A549 (cell line): Measurements from ENCODE around the gene AFG1L. TPM values are rescaled to one million over a fixed set of nuclear protein-coding genes. Genes with fewer than 3 reads are reported as not detected.

Experiments used
- ATAC-seq, 2 experiments: fragments of 200-7000 bp in 1 of 2; fragments of >200 bp in 1 of 2; cut with Nextera tagmentation in 1 of 2; cut with Tn5 transposase in 1 of 2; 3 replicates each; pipeline versions ENCODE4 v1.8.0 to v1.9.1; 2018 to 2020; ENCODE audit warnings: mild to moderate bottlenecking in 1 of 2, moderate library complexity in 1 of 2
- CTCF ChIA-PET: fragments of 300-600 bp; sonication (Branson Sonifier 250); formaldehyde crosslinking; extraction: SDS; loops from one replicate; lab custom pipeline; 2021; ENCODE audit warnings: antibody characterized with exemption, inconsistent platforms; lab: Yijun Ruan, JAX
- POLR2A ChIA-PET: fragments of 350-600 bp; formaldehyde crosslinking; extraction: SDS; loops from one replicate; lab custom pipeline; 2021; ENCODE audit warnings: antibody characterized with exemption, inconsistent platforms; lab: Yijun Ruan, JAX
- DNase-seq, 2 experiments: peaks; one replicate each; pipeline versions ENCODE4 v3.0.0 to v3.0.0-alpha.2; 2011 to 2016; ENCODE audit warnings: low read depth in 1 of 2, low spot score in 1 of 2
- FAIRE-seq: peaks from 2 replicates; lab custom pipeline; 2011; peaks lifted over from hg19 to GRCh38; lab: Jason Lieb, UNC
- H3K27ac ChIP-seq, 2 experiments: fragments of >200 bp; sonication (Bioruptor Twin); formaldehyde crosslinking; 3 replicates each; pipeline ENCODE4 v1.5.1; 2016 to 2017
- H3K4me1 ChIP-seq: fragments of >200 bp; sonication (Bioruptor Twin); formaldehyde crosslinking; 3 replicates; pipeline ENCODE4 v1.6.1; 2016
- H3K4me2 ChIP-seq: fragments of >200 bp; sonication (Bioruptor Twin); formaldehyde crosslinking; 3 replicates; pipeline ENCODE4 v1.6.1; 2016
- H3K4me3 ChIP-seq: fragments of >200 bp; sonication (Bioruptor Twin); formaldehyde crosslinking; 3 replicates; pipeline ENCODE4 v1.5.1; 2016
- H3K9me3 ChIP-seq: fragments of >200 bp; sonication (Bioruptor Twin); formaldehyde crosslinking; 3 replicates; pipeline ENCODE4 v1.6.1; 2016
- BHLHE40 ChIP-seq: IDR thresholded peaks from 2 replicates; pipeline ENCODE4 v1.6.1; 2012; ENCODE audit warnings: low read depth, low read length, inconsistent platforms
- CBX8 ChIP-seq: fragments of 200-600 bp; sonication (generic); IDR thresholded peaks from 2 replicates; pipeline ENCODE4 v1.6.1; 2016
- CHD4 ChIP-seq: fragments of 200-600 bp; sonication (generic); IDR thresholded peaks from 2 replicates; pipeline ENCODE4 v1.6.1; 2016; ENCODE audit warnings: antibody characterized with exemption, mild to moderate bottlenecking, borderline replicate concordance
- FOSL2 ChIP-seq, 2 experiments: fragments of 450-650 bp in 1 of 2; fragments of >200 bp in 1 of 2; sonication (Bioruptor Twin) in 1 of 2; formaldehyde crosslinking; IDR thresholded peaks; 2 replicates each; pipeline versions ENCODE4 v1.5.0 to v1.6.1; 2016 to 2020; ENCODE audit warnings: mild to moderate bottlenecking in 1 of 2, moderate library complexity in 1 of 2
- HEYL ChIP-seq: fragments of 250-450 bp; sonication (Bioruptor Pico); IDR thresholded peaks from 2 replicates; pipeline ENCODE4 v1.8.0; 2021; ENCODE audit warnings: mild to moderate bottlenecking, moderate library complexity
- HOXB13 ChIP-seq: fragments of 250-450 bp; sonication (Bioruptor Pico); IDR thresholded peaks from 2 replicates; pipeline ENCODE4 v1.5.0; 2020; ENCODE audit warnings: low read depth, mild to moderate bottlenecking, moderate library complexity
- KDM1A ChIP-seq: fragments of 200-600 bp; sonication (generic); IDR thresholded peaks from 2 replicates; pipeline ENCODE4 v1.6.1; 2016; ENCODE audit warnings: low read depth, mild to moderate bottlenecking
- MAFK ChIP-seq: fragments of 450-650 bp; IDR thresholded peaks from 2 replicates; pipeline ENCODE4 v1.6.1; 2014; ENCODE audit not compliant: partially characterized antibody
- MAZ ChIP-seq: fragments of 150-350 bp; IDR thresholded peaks from 2 replicates; pipeline ENCODE4 v1.6.1; 2014; ENCODE audit warnings: antibody characterized with exemption, low read depth, low read length, borderline replicate concordance
- NFE2L2 ChIP-seq: fragments of 150-350 bp; conservative IDR thresholded peaks from 2 replicates; pipeline ENCODE4 v1.6.1; 2014; ENCODE audit warnings: low read length
- PHF8 ChIP-seq: fragments of 200-600 bp; sonication (generic); IDR thresholded peaks from 2 replicates; pipeline ENCODE4 v1.6.1; 2016; ENCODE audit warnings: low read depth, mild to moderate bottlenecking, antibody characterized with exemption, moderate library complexity, borderline replicate concordance
- RAD21 ChIP-seq, 2 experiments: fragments of >200 bp in 1 of 2; sonication (Bioruptor Twin) in 1 of 2; formaldehyde crosslinking in 1 of 2; IDR thresholded peaks in 1 of 2; conservative IDR thresholded peaks in 1 of 2; 2 replicates in 1 of 2; 3 replicates in 1 of 2; pipeline ENCODE4 v1.6.1; 2012 to 2018; ENCODE audit warnings: inconsistent platforms in 1 of 2
- RCOR1 ChIP-seq: fragments of 150-350 bp; IDR thresholded peaks from 2 replicates; pipeline ENCODE4 v1.6.1; 2014; ENCODE audit warnings: antibody characterized with exemption, low read length, low read depth
- RFX5 ChIP-seq: fragments of 450-650 bp; IDR thresholded peaks from 2 replicates; pipeline ENCODE4 v1.7.1; 2014; ENCODE audit warnings: antibody characterized with exemption, mild to moderate bottlenecking, moderate library complexity
- RNF2 ChIP-seq: fragments of 200-600 bp; sonication (generic); IDR thresholded peaks from 2 replicates; pipeline ENCODE4 v1.6.1; 2016; ENCODE audit warnings: low read depth, mild to moderate bottlenecking, antibody characterized with exemption, moderate library complexity, borderline replicate concordance
- SMC3 ChIP-seq: fragments of >200 bp; sonication (Bioruptor Twin); formaldehyde crosslinking; IDR thresholded peaks from 3 replicates; pipeline ENCODE4 v1.6.1; 2018; ENCODE audit warnings: inconsistent platforms
- TFCP2L1 ChIP-seq: fragments of 250-450 bp; sonication (Bioruptor Pico); IDR thresholded peaks from 2 replicates; pipeline ENCODE4 v1.5.0; 2021; ENCODE audit warnings: mild to moderate bottlenecking
- ZFP36 ChIP-seq: fragments of 450-650 bp; IDR thresholded peaks from 2 replicates; pipeline ENCODE4 v1.6.1; 2014; ENCODE audit warnings: borderline replicate concordance; ENCODE audit not compliant: partially characterized antibody
- ZNF302 ChIP-seq: fragments of 250-450 bp; sonication (Bioruptor Pico); IDR thresholded peaks from 2 replicates; pipeline ENCODE4 v1.9.0; 2021; ENCODE audit warnings: inconsistent platforms, mild to moderate bottlenecking, moderate library complexity
- ZSCAN20 ChIP-seq: fragments of 250-450 bp; sonication (Bioruptor Pico); IDR thresholded peaks from 2 replicates; pipeline ENCODE4 v1.8.0; 2022; ENCODE audit warnings: mild to moderate bottlenecking, moderate library complexity
- WGBS: methylation state at CpG from one replicate; pipeline ENCODE4 v1.1.6; 2017; ENCODE audit errors: missing lambda C conversion rate; 5-methylcytosine and 5-hydroxymethylcytosine counted together
- polyA plus RNA-seq, 4 experiments: library from polyadenylated mRNA; depleted of rRNA in 3 of 4; stranded (reverse); fragments of >200 nt; fragmentation: RNase III in 1 of 4; extraction: RNeasy Plus Mini Kit Qiagen cat#74134 plus additional on column Dnase treatment in 1 of 4; gene quantifications; 2 replicates in 3 of 4; 3 replicates in 1 of 4; pipeline ENCODE4 v1.2.3, GENCODE V29; 2011 to 2017
- TF ChIP-seq, protein P1 (sequence below): fragments of 450-650 bp; IDR thresholded peaks from 2 replicates; pipeline ENCODE4 v1.6.1; 2014; ENCODE audit warnings: antibody characterized with exemption
- TF ChIP-seq, protein P2 (sequence below): fragments of 200-600 bp; sonication (generic); IDR thresholded peaks from 2 replicates; pipeline ENCODE4 v1.6.1; 2016; ENCODE audit warnings: antibody characterized with exemption, mild to moderate bottlenecking, moderate library complexity
- TF ChIP-seq, protein P3 (sequence below): IDR thresholded peaks from 2 replicates; pipeline ENCODE4 v1.6.1; 2012
- TF ChIP-seq, protein P4 (sequence below): fragments of 250-450 bp; sonication (Bioruptor Pico); IDR thresholded peaks from 2 replicates; pipeline ENCODE4 v1.5.0; 2020; ENCODE audit warnings: low read depth, mild to moderate bottlenecking, moderate library complexity
- TF ChIP-seq, protein P5 (sequence below): fragments of >200 bp; sonication (Bioruptor Twin); formaldehyde crosslinking; IDR thresholded peaks from 2 replicates; pipeline ENCODE4 v1.6.1; 2016
- TF ChIP-seq, protein P6 (sequence below): IDR thresholded peaks from 2 replicates; pipeline ENCODE4 v1.6.1; 2012

Gene AFG1L
- polyA plus RNA-seq, 2 of the 4 experiments (the other 2 are of a cell fraction): 1.3 to 2.3 TPM

DNA sequence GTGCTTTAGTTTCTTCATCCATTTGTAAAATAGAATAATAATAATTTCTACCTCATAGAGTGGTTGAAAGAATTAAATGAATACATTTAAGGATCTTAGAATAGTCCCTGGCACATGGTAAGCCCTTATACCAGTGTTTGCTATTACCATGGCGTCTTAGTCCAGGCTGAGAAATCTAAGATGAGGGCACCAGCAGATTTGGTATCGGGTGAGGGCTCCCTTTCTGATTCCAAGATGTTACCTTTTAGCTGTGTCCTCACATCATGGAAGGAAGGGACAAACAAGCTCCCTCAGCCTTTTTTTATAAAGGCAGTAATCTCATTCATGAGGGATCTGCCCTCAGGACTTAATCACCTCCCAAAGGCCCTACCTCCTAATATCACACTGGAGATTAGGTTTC lies 141.9 kb downstream of the AFG1L start:
- H3K9me3 ChIP-seq: no peaks in the 10 kb centered on the region
- FAIRE-seq: no peak
- H3K4me2 ChIP-seq: no peak overlapping the region
- H3K27ac ChIP-seq: no peak overlapping the region
- no peak for TF ChIP-seq FOSL2 (IDR thresholded peaks at IDR 0.05)
- no peak for TF ChIP-seq FOSL2 (CRISPR knock-in tag; IDR thresholded peaks at IDR 0.05)
- TF ChIP-seq, protein P1, sequence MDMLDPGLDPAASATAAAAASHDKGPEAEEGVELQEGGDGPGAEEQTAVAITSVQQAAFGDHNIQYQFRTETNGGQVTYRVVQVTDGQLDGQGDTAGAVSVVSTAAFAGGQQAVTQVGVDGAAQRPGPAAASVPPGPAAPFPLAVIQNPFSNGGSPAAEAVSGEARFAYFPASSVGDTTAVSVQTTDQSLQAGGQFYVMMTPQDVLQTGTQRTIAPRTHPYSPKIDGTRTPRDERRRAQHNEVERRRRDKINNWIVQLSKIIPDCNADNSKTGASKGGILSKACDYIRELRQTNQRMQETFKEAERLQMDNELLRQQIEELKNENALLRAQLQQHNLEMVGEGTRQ: no peak
- no peak for TF ChIP-seq RNF2
- TF ChIP-seq, protein P2, sequence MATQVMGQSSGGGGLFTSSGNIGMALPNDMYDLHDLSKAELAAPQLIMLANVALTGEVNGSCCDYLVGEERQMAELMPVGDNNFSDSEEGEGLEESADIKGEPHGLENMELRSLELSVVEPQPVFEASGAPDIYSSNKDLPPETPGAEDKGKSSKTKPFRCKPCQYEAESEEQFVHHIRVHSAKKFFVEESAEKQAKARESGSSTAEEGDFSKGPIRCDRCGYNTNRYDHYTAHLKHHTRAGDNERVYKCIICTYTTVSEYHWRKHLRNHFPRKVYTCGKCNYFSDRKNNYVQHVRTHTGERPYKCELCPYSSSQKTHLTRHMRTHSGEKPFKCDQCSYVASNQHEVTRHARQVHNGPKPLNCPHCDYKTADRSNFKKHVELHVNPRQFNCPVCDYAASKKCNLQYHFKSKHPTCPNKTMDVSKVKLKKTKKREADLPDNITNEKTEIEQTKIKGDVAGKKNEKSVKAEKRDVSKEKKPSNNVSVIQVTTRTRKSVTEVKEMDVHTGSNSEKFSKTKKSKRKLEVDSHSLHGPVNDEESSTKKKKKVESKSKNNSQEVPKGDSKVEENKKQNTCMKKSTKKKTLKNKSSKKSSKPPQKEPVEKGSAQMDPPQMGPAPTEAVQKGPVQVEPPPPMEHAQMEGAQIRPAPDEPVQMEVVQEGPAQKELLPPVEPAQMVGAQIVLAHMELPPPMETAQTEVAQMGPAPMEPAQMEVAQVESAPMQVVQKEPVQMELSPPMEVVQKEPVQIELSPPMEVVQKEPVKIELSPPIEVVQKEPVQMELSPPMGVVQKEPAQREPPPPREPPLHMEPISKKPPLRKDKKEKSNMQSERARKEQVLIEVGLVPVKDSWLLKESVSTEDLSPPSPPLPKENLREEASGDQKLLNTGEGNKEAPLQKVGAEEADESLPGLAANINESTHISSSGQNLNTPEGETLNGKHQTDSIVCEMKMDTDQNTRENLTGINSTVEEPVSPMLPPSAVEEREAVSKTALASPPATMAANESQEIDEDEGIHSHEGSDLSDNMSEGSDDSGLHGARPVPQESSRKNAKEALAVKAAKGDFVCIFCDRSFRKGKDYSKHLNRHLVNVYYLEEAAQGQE: no peak
- TF ChIP-seq PHF8: no peak
- no peak for TF ChIP-seq CHD4
- TF ChIP-seq NFE2L2: no peak
- no peak for TF ChIP-seq RFX5
- TF ChIP-seq RAD21 (conservative IDR thresholded peaks at IDR 0.05 in 1 of 2, IDR thresholded peaks at IDR 0.05 in 1 of 2): no peak
- TF ChIP-seq, protein P3, sequence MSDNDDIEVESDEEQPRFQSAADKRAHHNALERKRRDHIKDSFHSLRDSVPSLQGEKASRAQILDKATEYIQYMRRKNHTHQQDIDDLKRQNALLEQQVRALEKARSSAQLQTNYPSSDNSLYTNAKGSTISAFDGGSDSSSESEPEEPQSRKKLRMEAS: no peak
- TF ChIP-seq ZNF302 (CRISPR knock-in tag): no peak
- no peak for TF ChIP-seq SMC3
- TF ChIP-seq CBX8: no peak
- no peak for TF ChIP-seq MAZ
- TF ChIP-seq BHLHE40: no peak
- TF ChIP-seq, protein P4, sequence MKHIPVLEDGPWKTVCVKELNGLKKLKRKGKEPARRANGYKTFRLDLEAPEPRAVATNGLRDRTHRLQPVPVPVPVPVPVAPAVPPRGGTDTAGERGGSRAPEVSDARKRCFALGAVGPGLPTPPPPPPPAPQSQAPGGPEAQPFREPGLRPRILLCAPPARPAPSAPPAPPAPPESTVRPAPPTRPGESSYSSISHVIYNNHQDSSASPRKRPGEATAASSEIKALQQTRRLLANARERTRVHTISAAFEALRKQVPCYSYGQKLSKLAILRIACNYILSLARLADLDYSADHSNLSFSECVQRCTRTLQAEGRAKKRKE (CRISPR knock-in tag): no peak
- WGBS: 90% methylated on average over 2 of the region's 2 CpGs
- CTCF ChIA-PET: interaction anchor here (0.5 to 1.4 kb wide), 2 partner anchors 11 to 1163 kb away, joined by 3 to 5 read pairs; no protein-coding TSS in a partner anchor
- no peak for DNase-seq
- no peak overlapping the region for H3K4me3 ChIP-seq
- H3K4me1 ChIP-seq: no peaks in the 10 kb centered on the region
- no peak for ATAC-seq
- POLR2A ChIA-PET: no interaction called here

DNA sequence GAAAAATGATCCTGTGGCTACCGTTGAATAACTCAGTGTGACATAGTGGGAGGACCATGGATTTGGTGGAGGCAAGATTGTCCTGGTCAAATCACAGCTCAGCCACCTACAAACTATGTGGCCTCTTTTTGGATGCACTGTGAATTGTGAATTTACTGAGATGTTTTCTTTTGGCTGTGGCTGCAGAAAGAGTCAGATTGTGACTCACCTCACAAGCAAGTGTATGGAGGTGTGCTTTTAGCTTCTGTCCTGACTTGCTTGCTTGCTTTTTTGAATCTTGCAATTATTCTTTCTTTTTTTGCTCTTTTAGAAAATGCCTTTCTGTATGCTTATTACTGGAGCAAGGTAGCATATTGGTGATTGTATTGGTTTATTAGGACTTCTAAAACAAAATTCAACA lies 143.0 kb downstream of the AFG1L start:
- no peak for FAIRE-seq
- TF ChIP-seq ZSCAN20 (CRISPR knock-in tag): no peak
- TF ChIP-seq, all 56 proteins: peak for 0
- no peak overlapping the region for H3K4me3 ChIP-seq
- WGBS: 88% methylated on average over 1 of the region's 1 CpG
- POLR2A ChIA-PET: no interaction called here
- no peak overlapping the region for H3K27ac ChIP-seq
- DNase-seq: no peak
- no peaks in the 10 kb centered on the region for H3K9me3 ChIP-seq
- no peak overlapping the region for H3K4me2 ChIP-seq
- no peak for ATAC-seq
- H3K4me1 ChIP-seq: no peaks in the 10 kb centered on the region
- CTCF ChIA-PET: no interaction called here

DNA sequence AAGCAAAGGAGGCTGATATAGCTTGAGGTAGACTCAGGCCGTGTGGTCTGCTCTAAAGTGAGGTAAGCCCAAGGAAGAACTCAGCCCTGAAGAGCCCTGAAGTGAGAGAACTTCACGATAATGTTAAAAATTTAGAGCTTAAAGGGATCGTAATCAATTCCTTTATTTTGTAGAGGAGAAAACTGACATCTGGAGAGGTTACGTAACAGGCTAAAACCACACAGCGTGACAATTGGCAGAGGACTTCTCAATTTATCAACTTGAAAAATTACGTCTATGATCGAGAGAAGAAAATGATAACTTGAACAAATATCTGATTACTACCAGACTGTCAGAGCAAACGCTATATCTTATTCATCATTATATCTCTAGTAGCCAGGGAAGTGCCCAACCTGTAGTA lies 144.1 kb downstream of the AFG1L start:
- FAIRE-seq: no peak
- no peaks in the 10 kb centered on the region for H3K9me3 ChIP-seq
- 88% methylated on average over 8 of the region's 8 CpGs for WGBS
- no peak for ATAC-seq
- H3K4me2 ChIP-seq: no peak overlapping the region
- H3K27ac ChIP-seq: no peak overlapping the region
- CTCF ChIA-PET: no interaction called here
- no peak for DNase-seq
- H3K4me1 ChIP-seq: no peaks in the 10 kb centered on the region
- no peak overlapping the region for H3K4me3 ChIP-seq
- POLR2A ChIA-PET: no interaction called here
- TF ChIP-seq HEYL (no peak), TFCP2L1 (CRISPR knock-in tag) (no peak), RNF2 (no peak), HOXB13 (CRISPR knock-in tag) (no peak), BHLHE40 (no peak), MAFK (no peak), ZFP36 (no peak), ZSCAN20 (CRISPR knock-in tag) (no peak), MAZ (no peak), RCOR1 (no peak), KDM1A (no peak)
- TF ChIP-seq, protein P5, sequence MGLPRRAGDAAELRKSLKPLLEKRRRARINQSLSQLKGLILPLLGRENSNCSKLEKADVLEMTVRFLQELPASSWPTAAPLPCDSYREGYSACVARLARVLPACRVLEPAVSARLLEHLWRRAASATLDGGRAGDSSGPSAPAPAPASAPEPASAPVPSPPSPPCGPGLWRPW: no peak
- TF ChIP-seq, protein P6, sequence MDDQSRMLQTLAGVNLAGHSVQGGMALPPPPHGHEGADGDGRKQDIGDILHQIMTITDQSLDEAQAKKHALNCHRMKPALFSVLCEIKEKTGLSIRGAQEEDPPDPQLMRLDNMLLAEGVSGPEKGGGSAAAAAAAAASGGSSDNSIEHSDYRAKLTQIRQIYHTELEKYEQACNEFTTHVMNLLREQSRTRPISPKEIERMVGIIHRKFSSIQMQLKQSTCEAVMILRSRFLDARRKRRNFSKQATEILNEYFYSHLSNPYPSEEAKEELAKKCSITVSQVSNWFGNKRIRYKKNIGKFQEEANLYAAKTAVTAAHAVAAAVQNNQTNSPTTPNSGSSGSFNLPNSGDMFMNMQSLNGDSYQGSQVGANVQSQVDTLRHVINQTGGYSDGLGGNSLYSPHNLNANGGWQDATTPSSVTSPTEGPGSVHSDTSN: no peak
